Frontal cortex (tissue), 4 donors: Measurements from ENCODE around the gene FZD10. TPM values are rescaled to one million over a fixed set of nuclear protein-coding genes. Genes with fewer than 3 reads are reported as not detected.
A peak's percentile ranks its signal among the peaks of the same experiment; 100 is the strongest.

Experiments used
- DNase-seq, 2 donors: peaks; one replicate each; pipeline ENCODE4 v3.0.0; 2012; ENCODE audit warnings: low spot score in 2 of 2
- FAIRE-seq: peaks from 2 replicates; lab custom pipeline; 2012; peaks lifted over from hg19 to GRCh38; lab: Jason Lieb, UNC
- total RNA-seq: library from RNA; depleted of rRNA; stranded (reverse); fragments of >200 nt; gene quantifications from one replicate; pipeline ENCODE4 v1.2.3, GENCODE V29; 2014
- donor health status: control.
- donor health status: control.
- donor health status: control.

The FZD10 gene
- total RNA-seq = 0.41 TPM

- no peak for FAIRE-seq
- peak; percentile 60 to 71 for DNase-seq
Measured at GRCh38 chr12:130162267-130162666, at the start of gene FZD10. Gene FZD10 (plus strand): TSS chr12:130162464. CDS start chr12:130162943, 479 bp downstream.

GRCh38 chr12:130114952-130115351, 47.3 kb upstream of the FZD10 start:
- DNase-seq (no peak), FAIRE-seq (no peak)

- FAIRE-seq (no peak), DNase-seq (no peak)
Measured at GRCh38 chr12:130115646-130116045, 46.6 kb upstream of the FZD10 start.

- FAIRE-seq = no peak
- DNase-seq = no peak
Measured at GRCh38 chr12:130116791-130117190, 45.5 kb upstream of the FZD10 start.

GRCh38 chr12:130117233-130117632, 45.0 kb upstream of the FZD10 start:
- DNase-seq (no peak), FAIRE-seq (no peak)

- FAIRE-seq = no peak
- no peak for DNase-seq
Measured at GRCh38 chr12:130117701-130118100, 44.6 kb upstream of the FZD10 start.

- FAIRE-seq = no peak
- DNase-seq = no peak
Measured at GRCh38 chr12:130118181-130118580, 44.1 kb upstream of the FZD10 start.

GRCh38 chr12:130119241-130119861, 42.9 kb upstream of the FZD10 start:
- FAIRE-seq (no peak), DNase-seq (no peak)

GRCh38 chr12:130120012-130120805, 42.1 kb upstream of the FZD10 start:
- FAIRE-seq (no peak), DNase-seq (no peak)

- DNase-seq = no peak
- no peak for FAIRE-seq
Measured at GRCh38 chr12:130121226-130122000, 40.9 kb upstream of the FZD10 start.

GRCh38 chr12:130122356-130122755, 39.9 kb upstream of the FZD10 start:
- DNase-seq = no peak
- no peak for FAIRE-seq

- DNase-seq (no peak), FAIRE-seq (no peak)
Measured at GRCh38 chr12:130124106-130124505, 38.2 kb upstream of the FZD10 start.

GRCh38 chr12:130124605-130125244, 37.5 kb upstream of the FZD10 start:
- DNase-seq = no peak
- FAIRE-seq = no peak

- FAIRE-seq (no peak), DNase-seq (no peak)
Measured at GRCh38 chr12:130126023-130126432, 36.2 kb upstream of the FZD10 start.

- DNase-seq (no peak), FAIRE-seq (no peak)
Measured at GRCh38 chr12:130127532-130127911, 34.7 kb upstream of the FZD10 start.

GRCh38 chr12:130127912-130128789, 34.1 kb upstream of the FZD10 start:
- DNase-seq (peak in 1 of 2 donors; percentile 43), FAIRE-seq (no peak)

GRCh38 chr12:130128790-130129735, 33.2 kb upstream of the FZD10 start:
- DNase-seq = no peak
- FAIRE-seq = no peak

- no peak for FAIRE-seq
- no peak for DNase-seq
Measured at GRCh38 chr12:130130346-130130745, 31.9 kb upstream of the FZD10 start.
